Measurements from ENCODE around the gene MKNK1. TPM values are rescaled to one million over a fixed set of nuclear protein-coding genes. Genes with fewer than 3 reads are reported as not detected.

Gene MKNK1
- total and polyA plus RNA-seq, 12 donors = 22.4 to 50.6 (median 36.8) TPM

DNA sequence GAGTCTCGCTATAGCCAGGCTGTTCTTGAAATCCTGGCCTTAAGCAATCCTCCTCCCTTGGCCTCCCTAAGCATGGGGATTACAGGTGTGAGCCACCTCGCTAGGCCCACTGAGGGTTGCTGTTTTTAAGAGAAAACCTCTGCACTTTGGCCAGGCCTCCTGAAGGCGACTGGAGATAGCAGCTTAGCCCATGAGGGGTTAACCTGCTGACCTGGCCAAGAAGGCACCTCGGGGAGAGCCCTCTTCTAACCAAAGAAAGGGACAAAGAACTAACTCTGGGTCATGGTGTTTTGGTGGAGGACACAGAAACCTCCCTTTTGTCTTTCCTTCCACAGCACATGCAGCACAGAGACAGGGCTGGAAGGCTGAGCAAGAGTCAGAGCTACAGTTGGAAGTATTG lies 35.0 kb downstream of the MKNK1 start:
- no peaks in the 10 kb centered on the region for H3K9me3 ChIP-seq
- no peak overlapping the region for H3K27ac ChIP-seq
- TF ChIP-seq, protein P1, sequence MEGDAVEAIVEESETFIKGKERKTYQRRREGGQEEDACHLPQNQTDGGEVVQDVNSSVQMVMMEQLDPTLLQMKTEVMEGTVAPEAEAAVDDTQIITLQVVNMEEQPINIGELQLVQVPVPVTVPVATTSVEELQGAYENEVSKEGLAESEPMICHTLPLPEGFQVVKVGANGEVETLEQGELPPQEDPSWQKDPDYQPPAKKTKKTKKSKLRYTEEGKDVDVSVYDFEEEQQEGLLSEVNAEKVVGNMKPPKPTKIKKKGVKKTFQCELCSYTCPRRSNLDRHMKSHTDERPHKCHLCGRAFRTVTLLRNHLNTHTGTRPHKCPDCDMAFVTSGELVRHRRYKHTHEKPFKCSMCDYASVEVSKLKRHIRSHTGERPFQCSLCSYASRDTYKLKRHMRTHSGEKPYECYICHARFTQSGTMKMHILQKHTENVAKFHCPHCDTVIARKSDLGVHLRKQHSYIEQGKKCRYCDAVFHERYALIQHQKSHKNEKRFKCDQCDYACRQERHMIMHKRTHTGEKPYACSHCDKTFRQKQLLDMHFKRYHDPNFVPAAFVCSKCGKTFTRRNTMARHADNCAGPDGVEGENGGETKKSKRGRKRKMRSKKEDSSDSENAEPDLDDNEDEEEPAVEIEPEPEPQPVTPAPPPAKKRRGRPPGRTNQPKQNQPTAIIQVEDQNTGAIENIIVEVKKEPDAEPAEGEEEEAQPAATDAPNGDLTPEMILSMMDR (IDR thresholded peaks at IDR 0.05) = no peak
- H3K36me3 ChIP-seq = peaks cover 0 to 100% (median 37%) of the 10 kb centered on the region in 9 donors
- DNase-seq (no peak), ATAC-seq (no peak)
- intact Hi-C loops (cut with DNase I) = no loop called here
- no peak overlapping the region for H3K4me3 ChIP-seq
- 82 to 85% methylated on average over 4 of the region's 4 CpGs for WGBS, 2 donors
- H3K4me1 ChIP-seq = peaks cover 0 to 20% (median 5%) of the 10 kb centered on the region in 9 donors
- H3K27me3 ChIP-seq = no peaks in the 10 kb centered on the region

DNA sequence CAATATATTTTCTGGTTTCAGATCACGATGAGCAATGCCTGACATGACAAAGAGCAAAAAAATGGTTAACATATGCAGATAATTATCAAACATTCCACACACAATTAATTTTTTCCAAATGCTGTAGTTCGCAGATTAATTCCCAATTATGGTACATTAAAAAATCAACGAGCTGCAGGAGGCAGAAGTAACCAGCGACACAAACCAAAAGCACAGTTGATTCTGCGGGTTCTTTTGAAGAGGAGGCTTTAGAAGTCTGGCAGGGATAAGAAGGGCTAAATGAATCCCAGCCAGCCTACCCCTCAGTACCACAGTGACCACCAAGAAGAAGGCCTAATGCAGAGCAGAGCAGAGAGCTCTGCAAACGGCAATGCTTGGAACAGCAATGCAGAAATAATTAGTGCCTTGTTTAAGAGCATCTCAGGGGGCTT lies 35.6 kb downstream of the MKNK1 start:
- TF ChIP-seq, protein P1 (IDR thresholded peaks at IDR 0.05) = no peak
- DNase-seq (no peak), ATAC-seq (no peak)
- Histone ChIP-seq H3K9me3 (no peaks in the 10 kb centered on the region), H3K36me3 (peaks cover 0 to 100% (median 37%) of the 10 kb centered on the region in 9 donors), H3K4me3 (no peak overlapping the region), H3K27ac (no peak overlapping the region), H3K27me3 (no peaks in the 10 kb centered on the region), H3K4me1 (peaks cover 0 to 15% (median 5%) of the 10 kb centered on the region in 9 donors)
- 92 to 94% methylated on average over 6 of the region's 6 CpGs for WGBS, 2 donors
- intact Hi-C loops (cut with DNase I) = no loop called here

DNA sequence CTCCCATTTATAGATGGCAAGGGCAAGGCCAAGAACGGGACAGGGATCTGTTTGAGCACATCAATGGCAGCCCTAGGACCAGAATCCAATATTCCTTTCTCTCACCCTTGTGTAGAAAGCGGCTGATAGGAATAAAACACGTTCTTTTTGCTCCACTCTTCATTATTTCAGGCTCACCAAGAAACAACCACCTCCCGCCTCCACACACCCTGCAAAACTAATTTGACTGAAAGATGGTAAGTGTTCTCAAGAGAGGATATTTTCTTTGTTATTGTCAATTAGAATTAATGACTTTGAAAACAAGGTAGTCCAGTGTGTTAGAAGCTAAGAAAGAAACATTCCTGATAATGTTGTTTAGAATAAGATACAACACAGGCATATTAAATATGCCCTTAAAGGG lies 40.7 kb downstream of the MKNK1 start:
- H3K36me3 ChIP-seq = peaks cover 0 to 100% (median 48%) of the 10 kb centered on the region in 9 donors
- 94 to 96% methylated on average over 4 of the region's 4 CpGs for WGBS, 2 donors

GRCh38 chr1:46562498-46562897 lies 41.6 kb downstream of the MKNK1 start:
- intact Hi-C loops (cut with DNase I) = no loop called here
- Histone ChIP-seq H3K27me3 (no peaks in the 10 kb centered on the region), H3K4me3 (no peak overlapping the region), H3K27ac (no peak overlapping the region), H3K4me1 (peaks cover 0 to 7% (median 0%) of the 10 kb centered on the region in 9 donors), H3K9me3 (no peaks in the 10 kb centered on the region), H3K36me3 (peaks cover 0 to 100% (median 40%) of the 10 kb centered on the region in 9 donors)
- TF ChIP-seq, protein P1 (IDR thresholded peaks at IDR 0.05) = no peak
- WGBS, 2 donors = 96% methylated on average over 15 of the region's 15 CpGs
- no peak for DNase-seq
- peak in 1 of 8 donors; percentile 63 for ATAC-seq

More for the DNA sequence above, 40.7 kb downstream of the MKNK1 start:
- intact Hi-C loops (cut with DNase I) = no loop called here
- DNase-seq (no peak), ATAC-seq (no peak)
- Histone ChIP-seq H3K4me1 (peaks cover 0 to 4% (median 0%) of the 10 kb centered on the region in 9 donors), H3K27ac (no peak overlapping the region), H3K27me3 (no peaks in the 10 kb centered on the region), H3K4me3 (no peak overlapping the region), H3K9me3 (no peaks in the 10 kb centered on the region)
- TF ChIP-seq, protein P1 (IDR thresholded peaks at IDR 0.05) = no peak
